HCT116 (cell line): ENCODE results near the gene PSG5.
"Not testable (repeated sequence)": the region's sequence is repeated elsewhere in the genome, so short reads cannot be mapped to it uniquely, and the experiment has no call there.

Source experiments
- CBX3 ChIP-seq: IDR thresholded peaks from 2 replicates; pipeline ENCODE4 v1.6.1; 2012; ENCODE audit warnings: low read depth
- CEBPB ChIP-seq: IDR thresholded peaks from 2 replicates; pipeline ENCODE4 v1.6.1; 2012; ENCODE audit warnings: low read depth
- EZH2 ChIP-seq: fragments of 200-600 bp; sonication (generic); IDR thresholded peaks from 2 replicates; pipeline ENCODE4 v1.6.1; 2017; ENCODE audit warnings: antibody characterized with exemption, mixed run types
- EZH2phosphoT487 ChIP-seq: fragments of 200-600 bp; IDR thresholded peaks from 2 replicates; pipeline ENCODE4 v1.6.1; 2018; ENCODE audit warnings: antibody characterized with exemption, borderline replicate concordance
- FOSL1 ChIP-seq: IDR thresholded peaks from 2 replicates; pipeline ENCODE4 v1.6.1; 2012; ENCODE audit warnings: low read depth
- POLR2A ChIP-seq: IDR thresholded peaks from 2 replicates; pipeline ENCODE4 v1.7.0; 2011; ENCODE audit warnings: borderline replicate concordance; ENCODE audit not compliant: insufficient read depth, insufficient read length; ENCODE audit errors: extremely low read depth
- POLR2AphosphoS5 ChIP-seq: IDR thresholded peaks from 2 replicates; pipeline ENCODE4 v1.6.1; 2011; ENCODE audit warnings: mild to moderate bottlenecking, low read depth, low read length, moderate library complexity
- RAD21 ChIP-seq: IDR thresholded peaks from 2 replicates; pipeline ENCODE4 v1.6.1; 2012; ENCODE audit warnings: low read depth, mild to moderate bottlenecking
- SP1 ChIP-seq: IDR thresholded peaks from 2 replicates; pipeline ENCODE4 v1.6.1; 2012; ENCODE audit warnings: low read depth
- ZFX ChIP-seq: fragments of 450-650 bp; IDR thresholded peaks from 2 replicates; pipeline ENCODE4 v1.6.1; 2017
- ZNF274 ChIP-seq: fragments of 200-500 bp; sonication (Bioruptor generic); IDR thresholded peaks from 2 replicates; pipeline ENCODE4 v1.6.1; 2014; ENCODE audit warnings: mild to moderate bottlenecking, low read depth, low read length, inconsistent platforms
- TF ChIP-seq, protein P1 (sequence below), 3 experiments: fragments of 200-600 bp in 1 of 3; sonication (generic) in 1 of 3; IDR thresholded peaks in 2 of 3; conservative IDR thresholded peaks in 1 of 3; 2 replicates each; pipeline ENCODE4 v1.5.1; 2012 to 2017; ENCODE audit warnings: low read depth in 2 of 3, low read length in 2 of 3, antibody characterized with exemption in 1 of 3, borderline replicate concordance in 1 of 3, control low read depth in 1 of 3, mild to moderate bottlenecking in 1 of 3, mixed read lengths in 1 of 3, mixed run types in 1 of 3, moderate library complexity in 1 of 3; ENCODE audit not compliant: insufficient read depth in 1 of 3
- TF ChIP-seq, protein P2 (sequence below): IDR thresholded peaks from 2 replicates; pipeline ENCODE4 v1.6.1; 2012
- TF ChIP-seq, protein P3 (sequence below): IDR thresholded peaks from 2 replicates; pipeline ENCODE4 v1.6.1; 2012; ENCODE audit warnings: low read depth

DNA sequence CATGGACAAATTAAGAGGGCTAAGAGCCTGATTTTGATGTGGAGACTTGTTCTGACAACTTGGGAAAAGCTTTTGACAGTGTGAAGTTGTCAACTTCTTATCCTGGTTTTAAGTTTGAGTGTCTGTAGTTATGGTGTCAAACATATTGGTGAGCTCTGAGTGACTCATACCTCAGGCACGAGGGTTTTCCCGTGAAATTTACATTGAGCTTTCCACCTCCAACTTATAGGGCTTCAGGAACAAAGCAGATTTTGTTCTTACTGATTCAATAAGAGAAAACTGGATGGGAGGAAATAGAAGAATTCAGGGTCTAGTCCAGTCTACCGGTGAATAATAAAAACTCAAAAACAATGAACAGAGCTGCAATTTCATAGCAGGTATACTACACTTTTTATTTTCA is 49.4 kb upstream of the PSG5 start:
- TF ChIP-seq, protein P1, sequence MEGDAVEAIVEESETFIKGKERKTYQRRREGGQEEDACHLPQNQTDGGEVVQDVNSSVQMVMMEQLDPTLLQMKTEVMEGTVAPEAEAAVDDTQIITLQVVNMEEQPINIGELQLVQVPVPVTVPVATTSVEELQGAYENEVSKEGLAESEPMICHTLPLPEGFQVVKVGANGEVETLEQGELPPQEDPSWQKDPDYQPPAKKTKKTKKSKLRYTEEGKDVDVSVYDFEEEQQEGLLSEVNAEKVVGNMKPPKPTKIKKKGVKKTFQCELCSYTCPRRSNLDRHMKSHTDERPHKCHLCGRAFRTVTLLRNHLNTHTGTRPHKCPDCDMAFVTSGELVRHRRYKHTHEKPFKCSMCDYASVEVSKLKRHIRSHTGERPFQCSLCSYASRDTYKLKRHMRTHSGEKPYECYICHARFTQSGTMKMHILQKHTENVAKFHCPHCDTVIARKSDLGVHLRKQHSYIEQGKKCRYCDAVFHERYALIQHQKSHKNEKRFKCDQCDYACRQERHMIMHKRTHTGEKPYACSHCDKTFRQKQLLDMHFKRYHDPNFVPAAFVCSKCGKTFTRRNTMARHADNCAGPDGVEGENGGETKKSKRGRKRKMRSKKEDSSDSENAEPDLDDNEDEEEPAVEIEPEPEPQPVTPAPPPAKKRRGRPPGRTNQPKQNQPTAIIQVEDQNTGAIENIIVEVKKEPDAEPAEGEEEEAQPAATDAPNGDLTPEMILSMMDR (IDR thresholded peaks at IDR 0.05 in 2 of 3, conservative IDR thresholded peaks at IDR 0.05 in 1 of 3; ENCODE audit: borderline replicate concordance in 1 of 3, insufficient read depth in 1 of 3, low read depth in 2 of 3, low read length in 2 of 3): not testable (repeated sequence)
- TF ChIP-seq, protein P2, sequence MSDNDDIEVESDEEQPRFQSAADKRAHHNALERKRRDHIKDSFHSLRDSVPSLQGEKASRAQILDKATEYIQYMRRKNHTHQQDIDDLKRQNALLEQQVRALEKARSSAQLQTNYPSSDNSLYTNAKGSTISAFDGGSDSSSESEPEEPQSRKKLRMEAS: not testable (repeated sequence)
- TF ChIP-seq FOSL1, ZNF274, RAD21, POLR2A, CBX3, POLR2AphosphoS5, EZH2phosphoT487, ZFX, CEBPB, EZH2, SP1: not testable (repeated sequence)
- TF ChIP-seq, protein P3, sequence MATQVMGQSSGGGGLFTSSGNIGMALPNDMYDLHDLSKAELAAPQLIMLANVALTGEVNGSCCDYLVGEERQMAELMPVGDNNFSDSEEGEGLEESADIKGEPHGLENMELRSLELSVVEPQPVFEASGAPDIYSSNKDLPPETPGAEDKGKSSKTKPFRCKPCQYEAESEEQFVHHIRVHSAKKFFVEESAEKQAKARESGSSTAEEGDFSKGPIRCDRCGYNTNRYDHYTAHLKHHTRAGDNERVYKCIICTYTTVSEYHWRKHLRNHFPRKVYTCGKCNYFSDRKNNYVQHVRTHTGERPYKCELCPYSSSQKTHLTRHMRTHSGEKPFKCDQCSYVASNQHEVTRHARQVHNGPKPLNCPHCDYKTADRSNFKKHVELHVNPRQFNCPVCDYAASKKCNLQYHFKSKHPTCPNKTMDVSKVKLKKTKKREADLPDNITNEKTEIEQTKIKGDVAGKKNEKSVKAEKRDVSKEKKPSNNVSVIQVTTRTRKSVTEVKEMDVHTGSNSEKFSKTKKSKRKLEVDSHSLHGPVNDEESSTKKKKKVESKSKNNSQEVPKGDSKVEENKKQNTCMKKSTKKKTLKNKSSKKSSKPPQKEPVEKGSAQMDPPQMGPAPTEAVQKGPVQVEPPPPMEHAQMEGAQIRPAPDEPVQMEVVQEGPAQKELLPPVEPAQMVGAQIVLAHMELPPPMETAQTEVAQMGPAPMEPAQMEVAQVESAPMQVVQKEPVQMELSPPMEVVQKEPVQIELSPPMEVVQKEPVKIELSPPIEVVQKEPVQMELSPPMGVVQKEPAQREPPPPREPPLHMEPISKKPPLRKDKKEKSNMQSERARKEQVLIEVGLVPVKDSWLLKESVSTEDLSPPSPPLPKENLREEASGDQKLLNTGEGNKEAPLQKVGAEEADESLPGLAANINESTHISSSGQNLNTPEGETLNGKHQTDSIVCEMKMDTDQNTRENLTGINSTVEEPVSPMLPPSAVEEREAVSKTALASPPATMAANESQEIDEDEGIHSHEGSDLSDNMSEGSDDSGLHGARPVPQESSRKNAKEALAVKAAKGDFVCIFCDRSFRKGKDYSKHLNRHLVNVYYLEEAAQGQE: not testable (repeated sequence)
